ENCODE measurements around the gene PRKCQ. TPM values are rescaled to one million over a fixed set of nuclear protein-coding genes. Genes with fewer than 3 reads are reported as not detected.
A peak's percentile ranks its signal among the peaks of the same experiment; 100 is the strongest.
"Not testable (repeated sequence)": the region's sequence is repeated elsewhere in the genome, so short reads cannot be mapped to it uniquely, and the experiment has no call there.

PRKCQ gene
- polyA plus RNA-seq, 10 donors = 8.4 to 18.1 (median 13.5) TPM

GRCh38 chr10:6456067-6456466 lies 124.0 kb downstream of the PRKCQ start:
- no peak for DNase-seq

GRCh38 chr10:6455592-6455991 lies 124.5 kb downstream of the PRKCQ start:
- no peak for DNase-seq

- DNase-seq = no peak
Observed at GRCh38 chr10:6446711-6447110, 133.4 kb downstream of the PRKCQ start.

- peak; percentile 52 to 78 (median 53) for DNase-seq
Observed at GRCh38 chr10:6445671-6446316, 134.3 kb downstream of the PRKCQ start.

GRCh38 chr10:6439875-6440274 lies 140.2 kb downstream of the PRKCQ start:
- not testable (repeated sequence) for DNase-seq

- no peak for DNase-seq
Observed at GRCh38 chr10:6431861-6432260, 148.2 kb downstream of the PRKCQ start.

GRCh38 chr10:6431186-6431585 lies 148.9 kb downstream of the PRKCQ start:
- DNase-seq = no peak

- no peak for DNase-seq
Observed at GRCh38 chr10:6430423-6430980, 149.6 kb downstream of the PRKCQ start.

GRCh38 chr10:6427357-6427959 lies 152.6 kb downstream of the PRKCQ start:
- DNase-seq = no peak

- no peak for DNase-seq
Observed at GRCh38 chr10:6426317-6426716, 153.8 kb downstream of the PRKCQ start.

- DNase-seq = no peak
Observed at GRCh38 chr10:6423413-6424170, 156.5 kb downstream of the PRKCQ start.

- no peak for DNase-seq
Observed at GRCh38 chr10:6423004-6423403, 157.1 kb downstream of the PRKCQ start.

GRCh38 chr10:6418613-6419216 lies 161.4 kb downstream of the PRKCQ start:
- DNase-seq = no peak

- no peak for DNase-seq
Observed at GRCh38 chr10:6418167-6418566, 161.9 kb downstream of the PRKCQ start.

GRCh38 chr10:6416892-6417512 lies 163.1 kb downstream of the PRKCQ start:
- peak; percentile 45 to 78 (median 56) for DNase-seq

GRCh38 chr10:6411436-6411835 lies 168.6 kb downstream of the PRKCQ start:
- DNase-seq = no peak

GRCh38 chr10:6410830-6411229 lies 169.2 kb downstream of the PRKCQ start:
- no peak for DNase-seq

GRCh38 chr10:6409971-6410643 lies 170.0 kb downstream of the PRKCQ start:
- DNase-seq = peak; percentile 49 to 68 (median 63)

- DNase-seq = no peak
Observed at GRCh38 chr10:6408799-6409198, 171.3 kb downstream of the PRKCQ start.

GRCh38 chr10:6407034-6407721 lies 172.9 kb downstream of the PRKCQ start:
- no peak for DNase-seq
